GM19468 (cell line): ENCODE data around the gene CCDC85B.

ENCODE experiments used
- ATAC-seq: cut with Tn5 transposase; IDR thresholded peaks from one replicate; pipeline ENCODE4 v1.9.1; 2021; ENCODE audit warnings: mild to moderate bottlenecking, moderate library complexity, moderate number of reproducible peaks; ENCODE audit not compliant: unreplicated experiment; ENCODE audit errors: extremely low read depth

CCDC85B gene

GRCh38 chr11:65867284-65868071, 23.0 kb upstream of the CCDC85B start:
- no peak for ATAC-seq

- no peak for ATAC-seq
Observed at GRCh38 chr11:65868076-65868667, 22.3 kb upstream of the CCDC85B start.

- ATAC-seq, result no peak
Observed at GRCh38 chr11:65868907-65869306, 21.6 kb upstream of the CCDC85B start.

GRCh38 chr11:65869643-65870306, 20.7 kb upstream of the CCDC85B start:
- ATAC-seq, result no peak

- ATAC-seq, result no peak
Observed at GRCh38 chr11:65870307-65870658, 20.2 kb upstream of the CCDC85B start.

- ATAC-seq, result no peak
Observed at GRCh38 chr11:65870706-65871681, 19.5 kb upstream of the CCDC85B start.

GRCh38 chr11:65871811-65872548, 18.5 kb upstream of the CCDC85B start:
- ATAC-seq, result no peak

GRCh38 chr11:65872586-65873317, 17.7 kb upstream of the CCDC85B start, which contains the start of gene EFEMP2:
Gene EFEMP2 (minus strand): TSS chr11:65872800. CDS start chr11:65872354, 446 bp downstream.
- no peak for ATAC-seq

GRCh38 chr11:65873318-65874156, 16.9 kb upstream of the CCDC85B start:
- ATAC-seq, result peak; percentile 72

- no peak for ATAC-seq
Observed at GRCh38 chr11:65879617-65880016, 10.9 kb upstream of the CCDC85B start, which contains the start of gene CTSW. Gene CTSW (plus strand): TSS chr11:65879837. CDS start chr11:65879855, 18 bp downstream.

- no peak for ATAC-seq
Observed at GRCh38 chr11:65880027-65880426, 10.4 kb upstream of the CCDC85B start.

GRCh38 chr11:65880844-65881421, 9.5 kb upstream of the CCDC85B start:
- no peak for ATAC-seq

- no peak for ATAC-seq
Observed at GRCh38 chr11:65882120-65883057, 8.1 kb upstream of the CCDC85B start.

- ATAC-seq, result no peak
Observed at GRCh38 chr11:65883058-65883761, 7.3 kb upstream of the CCDC85B start.

- ATAC-seq, result no peak
Observed at GRCh38 chr11:65883786-65884715, 6.4 kb upstream of the CCDC85B start.
